GM21786 (cell line): Measurements from ENCODE around the gene RSAD1.

Source experiments
- ATAC-seq: cut with Tn5 transposase; IDR thresholded peaks from one replicate; pipeline ENCODE4 v1.9.1; 2021; ENCODE audit not compliant: unreplicated experiment

The RSAD1 gene

DNA sequence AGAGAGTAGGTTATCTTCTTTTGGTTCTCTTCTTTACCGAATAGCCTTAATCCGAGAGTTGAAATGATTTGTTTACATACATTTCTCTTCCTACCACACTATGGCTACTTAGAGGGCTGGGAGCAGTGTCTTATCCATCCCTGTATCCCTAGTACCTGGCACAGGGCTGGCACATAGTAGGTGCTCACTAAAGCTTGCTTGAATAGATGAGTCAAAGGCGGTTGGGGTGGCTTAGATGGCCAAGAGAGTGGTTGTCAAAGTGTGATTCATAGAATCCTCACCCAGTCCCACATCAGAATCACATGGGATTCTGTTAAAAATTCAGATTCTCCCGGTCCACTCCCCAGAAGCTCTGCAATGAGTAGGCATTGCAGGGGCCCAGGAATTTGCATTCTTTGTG is 21.0 kb upstream of the RSAD1 start:
- ATAC-seq: no peak

DNA sequence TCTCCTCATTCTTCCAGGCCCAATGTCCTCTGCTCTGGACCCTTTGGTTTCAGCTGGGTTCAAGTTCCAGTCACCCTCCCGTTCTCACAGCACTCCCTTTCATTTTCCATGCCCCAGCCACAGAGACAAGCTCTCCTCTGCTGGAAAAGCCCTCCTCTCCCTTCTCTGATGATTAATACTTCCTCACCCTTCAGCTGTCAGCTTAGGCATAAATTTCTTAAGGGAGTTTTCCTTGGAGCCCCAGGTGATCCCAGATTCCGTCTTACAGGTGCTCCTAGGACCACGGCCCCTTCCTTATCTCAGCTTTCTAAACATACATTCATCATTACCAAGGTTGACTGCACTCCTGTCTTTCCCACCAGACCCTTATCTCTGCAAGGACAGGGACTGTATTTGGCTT is 20.4 kb upstream of the RSAD1 start:
- ATAC-seq: no peak

DNA sequence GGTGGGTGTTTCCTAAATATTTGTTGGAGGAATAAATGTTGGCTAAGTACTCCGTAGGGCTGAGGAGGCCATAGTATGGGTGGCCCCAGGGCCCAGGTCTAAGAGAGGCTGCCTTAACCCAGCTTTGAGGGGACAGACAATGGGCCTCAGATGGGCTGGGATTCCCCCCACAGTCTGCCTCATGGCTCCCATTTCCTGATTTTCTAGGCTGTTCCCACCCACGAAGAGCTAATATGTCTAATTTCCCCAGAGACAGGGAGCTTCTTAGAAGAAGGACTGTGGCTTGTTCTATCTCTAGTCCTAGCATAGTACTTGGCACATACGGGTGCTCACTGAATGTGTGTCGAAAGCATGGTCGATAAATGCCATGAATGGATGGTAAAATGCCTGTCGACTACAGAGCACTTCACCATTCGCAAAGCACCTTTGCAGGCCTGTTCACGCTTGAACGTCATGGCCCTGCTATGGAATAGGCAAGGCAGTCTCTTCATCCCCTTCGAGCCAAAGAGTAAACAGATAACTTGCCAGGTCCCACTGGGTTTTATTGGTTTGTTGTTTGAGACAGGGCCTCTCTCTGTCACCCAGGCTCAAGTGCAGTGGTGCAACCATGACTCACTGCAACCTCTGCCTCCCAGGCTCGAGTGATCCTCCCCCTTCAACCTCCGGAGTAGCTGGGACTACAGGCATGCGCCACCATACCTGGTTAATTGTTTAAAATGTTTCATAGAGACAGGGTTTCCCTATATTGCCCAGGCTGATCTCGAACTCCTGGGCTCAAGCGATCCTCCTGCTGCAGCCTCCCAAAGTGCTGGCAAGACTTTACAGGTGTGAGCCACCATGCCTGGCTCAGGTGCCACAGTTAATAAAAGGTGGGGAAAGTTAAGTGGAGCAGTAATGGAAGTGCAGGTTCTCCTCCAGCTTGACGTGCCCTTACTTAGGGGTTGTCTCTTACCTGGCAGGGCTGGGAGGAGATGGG is 19.7 kb upstream of the RSAD1 start:
- no peak for ATAC-seq

DNA sequence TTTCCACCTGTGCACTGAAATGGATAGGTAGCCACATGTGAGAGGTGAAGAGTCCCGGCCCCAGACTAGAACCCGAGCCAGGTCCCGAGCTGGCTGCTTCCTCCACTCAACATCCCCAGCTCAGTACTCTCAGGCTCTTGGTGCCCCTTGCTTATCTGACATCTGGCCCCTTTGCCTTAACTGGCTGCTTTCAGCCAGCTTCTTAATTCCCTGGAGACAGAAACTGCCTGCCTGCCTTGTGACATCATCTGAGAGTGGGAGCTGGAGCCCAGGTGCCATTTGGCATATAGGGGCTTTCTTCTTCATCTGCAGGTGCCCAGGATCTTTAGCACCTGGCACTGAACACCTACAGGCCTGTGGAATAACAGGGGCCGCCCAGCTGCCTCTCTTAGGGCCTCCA is 18.9 kb upstream of the RSAD1 start:
- no peak for ATAC-seq

DNA sequence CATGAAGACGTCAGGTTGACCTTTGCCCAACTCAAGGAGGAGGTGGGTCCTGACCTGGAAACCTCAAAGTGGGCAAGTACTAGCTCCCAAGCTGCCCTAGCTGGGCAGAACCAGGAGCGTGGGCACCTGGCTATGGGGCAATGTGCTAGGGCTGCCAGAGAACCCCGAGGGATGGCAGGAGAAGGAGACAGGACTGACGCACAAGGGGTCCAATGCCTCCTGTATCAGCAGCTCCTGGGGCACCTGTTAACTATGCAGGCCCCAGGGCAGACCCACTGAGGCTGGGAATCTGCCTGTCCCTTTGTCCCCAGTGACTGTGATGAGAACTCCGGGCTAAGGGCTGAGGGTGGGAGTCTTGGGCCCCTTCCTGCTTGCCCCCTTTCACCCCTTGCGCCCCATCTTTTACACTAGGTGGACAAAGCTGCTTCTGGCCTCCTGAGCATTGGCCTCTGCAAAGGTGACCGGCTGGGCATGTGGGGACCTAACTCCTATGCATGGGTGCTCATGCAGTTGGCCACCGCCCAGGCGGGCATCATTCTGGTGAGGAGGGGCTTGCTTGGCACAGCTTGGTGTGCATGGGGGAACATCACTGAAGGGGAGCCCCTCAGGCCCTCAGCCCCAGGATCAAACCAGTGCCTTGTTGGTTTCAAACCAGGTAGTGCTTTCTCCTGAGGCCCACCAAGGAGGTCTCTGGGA is 17.7 kb upstream of the RSAD1 start:
- no peak for ATAC-seq

DNA sequence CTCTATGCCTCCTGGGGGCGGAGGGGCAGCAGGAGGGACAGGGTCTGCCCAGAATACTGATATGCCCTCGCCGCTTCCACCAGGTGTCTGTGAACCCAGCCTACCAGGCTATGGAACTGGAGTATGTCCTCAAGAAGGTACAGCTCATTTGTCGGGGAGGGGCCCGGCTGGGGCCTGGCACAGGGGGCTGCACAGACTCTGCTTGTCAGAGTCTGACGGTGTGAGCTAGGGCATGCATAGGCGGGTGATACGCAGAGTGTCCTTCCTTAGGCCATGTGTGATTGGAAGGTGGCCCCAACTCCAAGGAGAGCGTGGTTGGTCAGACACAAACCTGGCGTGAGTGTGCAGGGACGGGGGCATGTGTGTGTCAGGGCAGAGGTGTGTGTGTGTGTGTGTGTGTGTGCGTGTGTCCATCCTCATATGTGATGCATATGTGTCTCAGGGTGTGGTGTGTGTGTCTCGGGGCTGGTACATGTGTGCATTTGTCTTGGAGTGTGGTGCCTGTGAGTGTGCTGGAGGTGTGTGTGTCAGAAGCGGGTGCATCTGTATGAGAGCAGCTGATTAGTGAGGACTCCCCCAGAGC is 17.0 kb upstream of the RSAD1 start:
- ATAC-seq: no peak

DNA sequence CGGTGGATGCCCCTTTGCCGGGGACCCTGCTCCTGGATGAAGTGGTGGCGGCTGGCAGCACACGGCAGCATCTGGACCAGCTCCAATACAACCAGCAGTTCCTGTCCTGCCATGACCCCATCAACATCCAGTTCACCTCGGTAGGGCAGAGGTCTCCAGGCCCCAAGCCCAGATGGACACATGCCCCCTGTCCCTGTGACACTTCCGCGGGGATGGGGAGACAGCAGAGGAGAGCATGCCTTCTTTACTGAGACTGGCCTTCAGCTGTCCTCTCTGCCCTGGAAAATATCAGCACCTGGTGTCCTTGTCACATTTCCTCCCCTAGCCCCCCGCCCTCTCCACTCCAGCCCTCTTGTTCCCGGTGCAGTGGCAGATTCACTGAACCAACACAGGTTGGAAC is 16.2 kb upstream of the RSAD1 start:
- no peak for ATAC-seq

DNA sequence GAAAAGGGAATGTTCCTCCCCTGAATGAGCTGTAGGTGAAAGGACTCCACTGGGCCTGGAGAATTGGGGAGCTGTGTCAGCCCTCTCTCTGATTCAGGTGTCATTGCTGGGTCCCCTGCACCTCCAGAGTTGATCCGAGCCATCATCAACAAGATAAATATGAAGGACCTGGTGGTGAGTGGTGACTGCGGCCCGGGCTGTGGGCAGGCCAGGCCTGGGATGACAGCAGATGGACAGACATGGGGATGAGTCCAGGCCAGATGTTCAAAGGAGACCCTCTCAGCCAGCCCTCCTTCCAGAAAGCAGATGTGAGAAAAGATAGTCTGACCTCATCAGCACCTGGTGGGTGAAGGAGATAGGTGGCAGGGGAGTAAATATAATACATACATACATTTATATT is 14.5 kb upstream of the RSAD1 start:
- no peak for ATAC-seq

DNA sequence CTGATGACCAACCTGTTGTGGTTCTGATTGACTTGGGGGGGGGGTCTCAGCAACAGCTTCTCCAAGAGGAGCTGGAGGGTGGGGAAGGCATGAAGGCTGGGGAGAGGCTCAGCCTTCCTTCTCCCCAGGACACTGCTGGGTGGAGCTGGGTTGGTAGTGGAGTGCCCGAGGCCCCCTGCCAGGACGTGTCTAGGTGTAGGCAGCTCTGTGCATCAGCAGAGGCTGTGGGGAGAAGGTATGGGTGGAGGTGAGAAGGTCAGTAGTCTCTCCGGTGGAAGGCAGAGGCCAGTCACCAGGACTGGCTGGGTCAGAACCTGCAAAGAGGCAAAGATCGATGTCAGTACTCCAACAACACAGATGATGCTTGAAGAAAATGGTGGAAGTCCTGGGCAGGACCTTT is 13.9 kb upstream of the RSAD1 start:
- no peak for ATAC-seq

DNA sequence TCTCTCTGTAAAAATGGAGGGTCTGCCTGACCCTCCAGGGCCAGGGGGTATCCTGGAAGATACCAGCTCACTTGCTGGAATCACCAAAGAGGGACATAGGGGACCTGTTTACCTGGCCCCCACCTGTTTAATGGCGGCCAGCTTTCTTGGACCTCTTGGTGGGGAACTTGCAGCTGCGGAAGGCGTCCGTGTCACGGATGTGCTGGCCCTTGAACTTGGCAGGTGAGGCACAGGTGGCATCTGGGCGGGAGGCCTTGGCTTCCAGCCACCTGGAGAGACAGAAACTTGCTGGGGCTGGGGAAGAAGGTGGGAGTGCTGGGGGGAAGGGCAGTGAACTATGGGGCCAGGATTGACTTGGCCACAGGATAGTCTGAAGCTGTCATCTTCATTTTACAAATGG is 13.5 kb upstream of the RSAD1 start:
- ATAC-seq: no peak

DNA sequence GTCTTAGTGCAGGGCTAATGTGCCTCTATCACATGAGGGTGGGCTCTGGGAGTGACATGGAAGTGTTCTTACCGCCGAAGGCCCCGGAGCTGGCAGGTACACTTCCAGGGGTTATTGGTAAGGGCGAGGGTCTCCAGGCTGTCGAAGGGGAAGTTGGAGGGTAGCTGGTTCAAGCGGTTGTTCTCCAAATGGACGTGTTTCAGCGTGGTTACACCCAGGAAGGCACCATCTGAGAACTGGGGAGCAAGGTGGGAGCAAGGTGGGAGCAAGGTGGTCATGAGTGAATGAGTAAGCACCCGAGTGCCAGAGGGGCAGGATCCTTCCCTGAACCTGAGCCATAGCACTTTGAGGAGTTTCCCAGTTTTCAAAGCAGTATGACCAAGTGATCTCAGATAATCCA is 13.0 kb upstream of the RSAD1 start:
- no peak for ATAC-seq

DNA sequence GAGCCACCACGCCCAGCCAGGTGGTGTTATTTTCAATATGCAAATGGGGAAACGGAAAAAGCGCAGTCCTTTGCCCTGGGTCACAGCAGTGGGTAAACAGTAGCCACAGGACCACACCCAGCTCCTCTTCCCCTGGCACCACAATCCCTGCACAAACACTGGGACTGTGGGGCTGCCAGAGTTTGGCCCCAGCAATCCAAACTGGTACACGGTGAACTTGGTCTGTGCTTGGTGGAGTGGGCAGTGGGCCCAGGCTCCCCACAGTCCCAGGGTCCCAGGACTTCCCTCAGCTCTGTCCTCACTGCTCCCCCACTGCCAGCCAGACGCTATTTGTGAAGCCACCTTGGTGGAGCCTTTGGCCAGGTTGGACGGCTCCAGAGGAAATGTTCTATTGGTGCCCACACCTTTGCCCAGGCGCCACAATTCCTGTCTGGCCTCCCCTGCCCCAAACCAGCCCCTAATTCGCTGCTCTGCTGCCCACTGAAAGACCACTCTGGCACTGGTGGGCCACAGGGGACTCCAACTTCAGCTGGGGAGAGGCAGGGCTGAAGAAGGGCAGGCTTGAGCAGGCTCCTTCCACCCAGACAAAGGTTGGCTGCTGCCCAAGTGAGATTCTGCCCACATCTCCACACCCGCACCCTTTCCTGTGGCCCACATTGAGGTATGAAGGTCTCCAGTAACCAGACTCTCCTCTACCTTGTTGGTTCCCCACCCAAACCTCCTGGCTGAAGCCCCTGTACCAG is 12.1 kb upstream of the RSAD1 start:
- ATAC-seq: no peak

DNA sequence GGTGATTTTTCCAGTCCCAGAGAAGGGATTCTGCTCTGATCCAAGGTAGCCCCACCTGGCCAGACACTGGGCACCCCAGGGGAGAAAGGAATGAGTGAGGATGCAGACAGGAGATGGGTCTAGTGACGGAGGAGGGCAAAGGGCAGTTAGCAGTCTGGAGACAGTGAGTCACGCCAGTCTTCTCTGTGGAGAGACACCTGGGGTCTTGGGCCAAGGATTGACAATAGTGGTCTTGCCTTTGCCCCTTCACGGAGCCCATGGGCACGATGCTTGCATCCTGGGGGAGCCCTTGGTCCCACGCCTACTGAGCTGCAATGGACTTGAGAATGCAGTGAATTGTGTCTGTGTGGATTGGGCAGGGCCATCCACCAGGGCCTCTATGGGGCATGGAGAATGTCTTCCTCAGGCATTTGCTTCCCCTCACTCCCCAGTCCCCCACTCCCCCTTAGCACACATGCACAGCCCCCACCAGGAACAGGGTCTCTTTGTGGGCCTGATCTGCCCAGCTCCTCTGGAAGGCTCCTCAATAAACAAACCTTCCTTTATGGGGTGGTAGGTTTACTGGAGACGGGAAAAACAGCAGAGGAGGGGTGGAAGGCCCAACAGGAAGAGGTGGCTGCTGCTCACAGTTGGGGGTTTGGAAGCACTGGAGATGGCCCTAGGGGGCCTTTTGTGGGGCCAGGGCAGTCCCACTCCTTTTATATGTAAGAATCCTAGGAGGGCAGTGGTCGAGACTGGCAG is 11.4 kb upstream of the RSAD1 start:
- ATAC-seq: no peak

DNA sequence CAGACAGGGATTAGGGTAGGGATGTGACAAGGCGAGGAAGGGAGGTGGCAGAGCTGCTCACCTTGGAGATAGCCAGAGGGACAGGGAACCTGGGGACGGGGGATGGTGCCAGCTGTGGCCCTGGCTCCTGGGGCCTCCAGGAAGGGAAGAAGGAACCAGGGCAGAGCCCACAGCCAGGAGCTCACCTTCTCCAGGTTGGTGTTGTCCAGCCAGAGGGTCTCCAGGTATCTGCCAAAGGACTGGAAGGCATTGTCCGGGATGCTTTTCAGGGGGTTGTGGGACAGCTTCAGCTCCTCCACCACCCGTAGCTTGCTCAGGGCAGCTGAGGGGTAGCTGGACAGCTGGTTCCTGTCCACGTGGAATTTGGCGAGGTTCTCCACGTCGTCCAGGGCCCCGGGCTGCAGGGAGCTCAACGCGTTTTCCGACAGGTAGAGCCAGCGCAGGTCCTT is 10.8 kb upstream of the RSAD1 start:
- no peak for ATAC-seq

DNA sequence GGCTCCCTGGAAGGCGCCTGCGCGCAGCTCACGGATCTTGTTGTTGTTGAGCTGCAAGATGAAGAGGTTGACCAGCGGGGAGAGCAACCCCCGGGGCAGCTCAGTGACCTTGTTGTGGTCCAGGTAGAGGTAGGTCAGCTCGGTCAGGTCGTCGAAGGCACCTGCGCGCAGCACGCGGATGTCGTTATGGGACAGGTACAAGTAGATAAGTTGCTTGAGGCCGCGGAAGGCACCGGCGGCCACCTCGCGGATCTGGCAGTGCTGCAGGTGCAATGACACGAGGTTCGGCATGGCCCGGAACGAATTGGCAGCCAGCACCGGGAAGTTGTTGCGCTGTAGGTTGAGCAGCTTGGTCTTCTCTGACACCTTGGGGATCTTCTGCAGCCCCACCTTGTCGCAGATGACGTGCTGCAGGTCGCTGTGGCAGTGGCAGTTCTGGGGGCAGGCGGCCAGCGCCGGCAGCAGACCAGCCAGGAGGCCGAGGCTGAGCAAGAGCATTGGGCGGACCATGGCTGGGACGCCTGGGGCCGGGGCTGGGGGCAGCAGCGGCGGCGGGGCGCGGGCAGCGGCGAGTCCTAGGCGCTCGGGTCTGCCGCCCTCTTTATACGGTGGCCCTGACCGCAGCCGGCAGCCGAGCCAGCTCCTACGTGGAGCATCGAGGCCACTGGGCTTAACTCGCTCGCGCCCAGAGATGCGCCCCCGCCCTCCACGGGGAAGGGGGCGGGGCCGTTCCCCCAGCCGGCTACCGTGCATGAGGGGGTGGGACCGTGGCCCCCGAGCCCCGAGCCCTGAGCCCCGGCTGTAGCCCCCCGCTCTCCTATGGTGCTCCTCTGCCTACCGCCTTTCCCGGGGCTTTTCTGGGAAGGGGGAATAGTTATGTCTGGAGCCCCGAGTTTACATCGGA is 10.1 kb upstream of the RSAD1 start, which contains the start of gene CHAD:
TSS of gene CHAD (minus strand) at position 577 of the 904 bp plus-strand sequence. CDS start at position 510, 67 bp downstream.
- no peak for ATAC-seq

DNA sequence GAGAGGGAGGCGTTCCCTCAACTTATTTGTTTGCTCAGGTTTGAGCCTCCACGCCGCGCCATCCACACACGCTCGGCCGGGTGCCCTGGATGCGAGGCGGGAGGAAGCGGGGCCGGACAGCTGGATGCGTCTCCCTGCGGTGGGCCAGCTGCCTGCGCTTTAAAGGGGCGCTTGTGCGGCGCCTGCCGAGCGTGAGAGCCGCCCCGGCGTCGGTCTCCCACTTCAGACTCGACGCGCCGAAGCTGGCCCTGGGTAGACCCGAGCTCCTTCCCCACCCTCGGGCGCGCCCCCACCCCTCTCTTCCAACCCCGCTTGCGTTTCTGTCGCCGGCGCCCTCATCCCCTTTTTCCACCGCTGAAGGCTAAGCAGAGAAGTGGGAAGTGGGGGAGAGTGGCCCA is 9.5 kb upstream of the RSAD1 start:
- no peak for ATAC-seq

DNA sequence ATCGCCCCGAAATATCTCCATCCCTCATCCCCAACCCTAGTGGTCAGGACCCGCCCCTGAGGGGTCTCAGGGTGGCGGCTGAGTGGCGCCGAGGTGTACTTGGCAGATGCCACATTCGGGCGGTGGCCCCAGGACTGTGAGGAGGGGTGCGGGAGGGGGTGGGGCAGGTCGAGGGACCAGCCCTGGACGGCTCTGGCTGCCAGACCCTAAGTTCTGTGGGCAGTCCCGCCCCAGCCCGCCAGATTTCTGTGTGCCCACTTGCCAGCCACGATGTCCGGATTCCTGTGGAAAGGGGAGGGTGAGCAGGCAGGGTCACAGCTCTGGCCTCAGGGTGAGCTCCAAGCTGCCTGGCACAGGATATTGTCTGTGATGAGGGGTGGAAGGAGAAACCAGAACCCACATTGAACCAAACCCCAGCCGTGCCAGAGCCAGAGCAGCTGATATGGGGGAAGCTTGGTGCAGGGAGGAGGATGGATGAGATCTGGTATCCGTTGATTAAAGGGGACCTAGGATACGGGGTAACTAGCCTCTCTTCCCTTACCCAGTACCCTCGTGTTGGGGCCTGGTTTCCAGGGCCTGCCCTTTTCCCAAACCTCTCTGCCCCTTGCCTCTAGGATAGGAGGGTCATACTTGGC is 8.9 kb upstream of the RSAD1 start:
- ATAC-seq: no peak

DNA sequence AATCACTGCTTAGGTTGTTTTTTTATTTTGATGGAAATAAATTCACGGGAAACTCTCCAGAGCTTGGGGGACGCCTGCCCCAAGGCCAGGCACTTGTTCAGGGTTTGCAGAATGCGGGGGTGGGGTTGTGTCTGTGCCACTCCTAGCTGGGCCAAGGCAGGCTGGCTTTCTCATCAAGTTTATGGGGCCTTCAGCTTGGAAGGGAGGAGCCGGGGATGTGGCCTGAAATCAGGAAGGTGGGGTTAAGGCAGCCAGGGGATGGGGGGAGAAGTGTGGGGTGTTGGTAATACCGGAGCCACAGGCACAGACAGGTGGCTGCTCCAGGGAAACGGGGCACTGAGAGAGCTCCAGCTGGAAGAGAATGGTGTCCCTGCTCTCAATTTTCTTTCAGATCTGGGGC is 8.2 kb upstream of the RSAD1 start:
- ATAC-seq: no peak
